HepG2 (cell line): ENCODE measurements around the gene CPNE1. TPM values are rescaled to one million over a fixed set of nuclear protein-coding genes. Genes with fewer than 3 reads are reported as not detected.

Experiments
- ADNP ChIP-seq: sonication (generic); formaldehyde crosslinking; IDR thresholded peaks from 2 replicates; pipeline ENCODE4 v1.4.0; 2020; ENCODE audit warnings: missing genetic modification reagents
- BCL6 ChIP-seq: IDR thresholded peaks from 2 replicates; pipeline ENCODE4 v1.6.1; 2016; ENCODE audit warnings: missing genetic modification reagents, missing compliant biosample characterization
- FOSL2 ChIP-seq: sonication (generic); formaldehyde crosslinking; IDR thresholded peaks from 2 replicates; pipeline ENCODE4 v1.4.0; 2020; ENCODE audit warnings: missing genetic modification reagents
- MAFG ChIP-seq: sonication (generic); formaldehyde crosslinking; IDR thresholded peaks from 2 replicates; pipeline ENCODE4 v1.5.1; 2020; ENCODE audit warnings: mild to moderate bottlenecking, missing genetic modification reagents
- POLR2AphosphoS5 ChIP-seq: IDR thresholded peaks from 2 replicates; pipeline ENCODE4 v1.6.1; 2012; ENCODE audit warnings: low read depth, low read length
- SMAD3 ChIP-seq: sonication (generic); formaldehyde crosslinking; IDR thresholded peaks from 2 replicates; pipeline ENCODE4 v1.4.0; 2020; ENCODE audit warnings: missing genetic modification reagents
- SP1 ChIP-seq, 2 experiments: fragments of 450-650 bp in 1 of 2; sonication (generic) in 1 of 2; formaldehyde crosslinking in 1 of 2; IDR thresholded peaks; 2 replicates each; pipeline versions ENCODE4 v1.4.0 to v1.6.1; 2016 to 2020; ENCODE audit warnings: missing genetic modification reagents in 1 of 2
- ZC3H4 ChIP-seq: sonication (generic); formaldehyde crosslinking; IDR thresholded peaks from 2 replicates; pipeline ENCODE4 v1.4.0; 2020; ENCODE audit warnings: missing genetic modification reagents, borderline replicate concordance
- ZKSCAN5 ChIP-seq: sonication (generic); formaldehyde crosslinking; IDR thresholded peaks from 2 replicates; pipeline ENCODE4 v1.5.1; 2020; ENCODE audit warnings: mild to moderate bottlenecking, missing genetic modification reagents
- ZNF292 ChIP-seq: sonication (generic); formaldehyde crosslinking; IDR thresholded peaks from 2 replicates; pipeline ENCODE4 v1.8.1; 2022; ENCODE audit warnings: mild to moderate bottlenecking, low read depth, missing genetic modification reagents, borderline replicate concordance
- ZNF550 ChIP-seq: sonication (generic); formaldehyde crosslinking; IDR thresholded peaks from 2 replicates; pipeline ENCODE4 v1.4.0; 2020; ENCODE audit warnings: mild to moderate bottlenecking, missing genetic modification reagents, borderline replicate concordance
- ZNF563 ChIP-seq: sonication (generic); formaldehyde crosslinking; IDR thresholded peaks from 2 replicates; pipeline ENCODE4 v1.8.0; 2022; ENCODE audit warnings: mild to moderate bottlenecking, moderate library complexity, missing genetic modification reagents
- ZNF879 ChIP-seq: sonication (generic); formaldehyde crosslinking; IDR thresholded peaks from 2 replicates; pipeline ENCODE4 v1.8.1; 2023; ENCODE audit warnings: missing genetic modification reagents
- ZSCAN12 ChIP-seq: sonication (generic); formaldehyde crosslinking; IDR thresholded peaks from 2 replicates; pipeline ENCODE4 v1.9.0; 2021; ENCODE audit warnings: mild to moderate bottlenecking, missing genetic modification reagents
- polyA plus RNA-seq, 8 experiments: library from polyadenylated mRNA; depleted of rRNA in 3 of 8; stranded (reverse) in 7 of 8; unstranded in 1 of 8; fragments of >200 nt; fragmentation: Illumina TruSeq in 4 of 8; extraction: Trizol in 4 of 8; gene quantifications; 2 replicates each; pipeline versions ENCODE4 v1.2.1 to v1.2.3, GENCODE V29; 2011 to 2016; ENCODE audit warnings: low read depth in 4 of 8, missing spikeins in 1 of 8, mixed read lengths in 1 of 8; ENCODE audit not compliant: insufficient read depth in 1 of 8
- total RNA-seq, 5 experiments: library from RNA; depleted of rRNA; stranded (reverse); fragments of >200 nt; fragmentation: Illumina TruSeq; extraction: Trizol; gene quantifications; 2 replicates each; pipeline ENCODE4 v1.2.3, GENCODE V29; 2016; ENCODE audit warnings: low read depth in 1 of 5
- TF ChIP-seq, protein P1 (sequence below): IDR thresholded peaks from 2 replicates; pipeline ENCODE4 v1.6.1; 2016; ENCODE audit warnings: missing compliant biosample characterization, missing genetic modification reagents, borderline replicate concordance
- TF ChIP-seq, protein P2 (sequence below): sonication (generic); formaldehyde crosslinking; IDR thresholded peaks from 2 replicates; pipeline ENCODE4 v1.4.0; 2020; ENCODE audit warnings: missing genetic modification reagents
- TF ChIP-seq, protein P3 (sequence below): sonication (generic); formaldehyde crosslinking; IDR thresholded peaks from 2 replicates; pipeline ENCODE4 v1.5.0; 2020; ENCODE audit warnings: missing genetic modification reagents

The CPNE1 gene
- total and polyA plus RNA-seq, 2 of the 13 experiments (the other 11 are each of a cell fraction or from before 2014, with no cell fraction given) = 408 to 431 TPM

DNA sequence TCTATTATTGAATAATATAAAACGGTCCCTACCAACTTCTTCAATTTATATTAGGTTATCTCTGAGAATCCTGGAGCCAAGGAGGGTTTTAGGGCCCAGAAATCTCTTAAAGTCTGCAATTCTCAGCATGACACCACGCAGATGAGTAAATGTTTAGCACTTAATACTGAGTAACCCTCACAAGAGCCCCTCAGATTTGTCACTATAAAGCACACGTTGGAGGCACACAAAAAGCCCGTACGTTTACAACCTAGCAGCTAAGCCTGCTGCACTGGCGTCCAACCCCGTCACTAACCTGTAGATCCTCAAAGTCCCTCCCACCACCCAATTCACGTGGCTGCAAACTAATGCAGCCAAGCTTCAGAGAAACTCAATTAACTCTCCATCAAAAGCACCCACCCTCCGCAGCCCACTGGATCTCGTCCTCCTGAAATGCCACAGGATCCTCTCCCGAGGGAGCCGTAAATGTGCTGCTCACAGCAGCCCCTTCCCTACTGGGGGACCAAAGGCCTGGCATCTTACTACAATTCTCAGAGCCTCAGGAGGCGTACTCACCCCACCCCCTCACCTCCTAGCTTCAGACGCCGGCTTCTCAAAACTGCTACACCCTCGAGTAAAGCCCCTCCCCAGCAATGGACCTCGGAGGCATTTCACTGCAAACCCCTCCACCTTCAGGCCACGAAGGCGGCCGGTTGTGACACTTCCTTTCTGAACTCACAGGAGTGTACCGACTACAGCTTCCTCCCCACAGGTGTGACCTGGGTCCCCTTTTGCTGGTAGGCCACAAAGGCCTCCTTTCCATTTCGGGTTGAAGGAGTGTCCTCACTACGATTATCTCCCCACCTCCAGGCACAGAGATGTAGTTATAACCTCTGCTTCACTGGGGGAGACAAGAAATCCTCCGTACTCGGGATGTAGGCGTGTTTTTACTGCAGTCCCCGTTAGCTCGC, 909 bp downstream of the CPNE1 start (continued):
- TF ChIP-seq, protein P1, sequence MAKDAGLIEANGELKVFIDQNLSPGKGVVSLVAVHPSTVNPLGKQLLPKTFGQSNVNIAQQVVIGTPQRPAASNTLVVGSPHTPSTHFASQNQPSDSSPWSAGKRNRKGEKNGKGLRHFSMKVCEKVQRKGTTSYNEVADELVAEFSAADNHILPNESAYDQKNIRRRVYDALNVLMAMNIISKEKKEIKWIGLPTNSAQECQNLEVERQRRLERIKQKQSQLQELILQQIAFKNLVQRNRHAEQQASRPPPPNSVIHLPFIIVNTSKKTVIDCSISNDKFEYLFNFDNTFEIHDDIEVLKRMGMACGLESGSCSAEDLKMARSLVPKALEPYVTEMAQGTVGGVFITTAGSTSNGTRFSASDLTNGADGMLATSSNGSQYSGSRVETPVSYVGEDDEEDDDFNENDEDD (CRISPR knock-in tag) = peak; percentile 10; the same call in 1 of the 2 replicates
- TF ChIP-seq ZC3H4 (CRISPR knock-in tag) (peak; percentile 94), ZKSCAN5 (CRISPR knock-in tag) (0 out of 2 replicates have a peak, but pooled peaks have one; percentile 25), FOSL2 (CRISPR knock-in tag) (peak; percentile 2; the same call in 1 of the 2 replicates), ZNF563 (CRISPR knock-in tag) (no peak), SMAD3 (CRISPR knock-in tag) (0 out of 2 replicates have a peak, but pooled peaks have one; percentile 63), ZNF879 (CRISPR knock-in tag) (peak; percentile 79; the same call in 1 of the 2 replicates), ZSCAN12 (no peak), SP1 (IDR thresholded peaks at IDR 0.05) (no peak), SP1 (CRISPR knock-in tag; IDR thresholded peaks at IDR 0.05) (0 out of 2 replicates have a peak, but pooled peaks have one; percentile 17), BCL6 (CRISPR knock-in tag) (no peak), ZNF550 (CRISPR knock-in tag) (no peak), ADNP (CRISPR knock-in tag) (no peak), POLR2AphosphoS5 (peak; percentile 20; the same call in 1 of the 2 replicates), ZNF292 (CRISPR knock-in tag) (0 out of 2 replicates have a peak, but pooled peaks have one; percentile 6), MAFG (no peak)
- TF ChIP-seq, protein P2, sequence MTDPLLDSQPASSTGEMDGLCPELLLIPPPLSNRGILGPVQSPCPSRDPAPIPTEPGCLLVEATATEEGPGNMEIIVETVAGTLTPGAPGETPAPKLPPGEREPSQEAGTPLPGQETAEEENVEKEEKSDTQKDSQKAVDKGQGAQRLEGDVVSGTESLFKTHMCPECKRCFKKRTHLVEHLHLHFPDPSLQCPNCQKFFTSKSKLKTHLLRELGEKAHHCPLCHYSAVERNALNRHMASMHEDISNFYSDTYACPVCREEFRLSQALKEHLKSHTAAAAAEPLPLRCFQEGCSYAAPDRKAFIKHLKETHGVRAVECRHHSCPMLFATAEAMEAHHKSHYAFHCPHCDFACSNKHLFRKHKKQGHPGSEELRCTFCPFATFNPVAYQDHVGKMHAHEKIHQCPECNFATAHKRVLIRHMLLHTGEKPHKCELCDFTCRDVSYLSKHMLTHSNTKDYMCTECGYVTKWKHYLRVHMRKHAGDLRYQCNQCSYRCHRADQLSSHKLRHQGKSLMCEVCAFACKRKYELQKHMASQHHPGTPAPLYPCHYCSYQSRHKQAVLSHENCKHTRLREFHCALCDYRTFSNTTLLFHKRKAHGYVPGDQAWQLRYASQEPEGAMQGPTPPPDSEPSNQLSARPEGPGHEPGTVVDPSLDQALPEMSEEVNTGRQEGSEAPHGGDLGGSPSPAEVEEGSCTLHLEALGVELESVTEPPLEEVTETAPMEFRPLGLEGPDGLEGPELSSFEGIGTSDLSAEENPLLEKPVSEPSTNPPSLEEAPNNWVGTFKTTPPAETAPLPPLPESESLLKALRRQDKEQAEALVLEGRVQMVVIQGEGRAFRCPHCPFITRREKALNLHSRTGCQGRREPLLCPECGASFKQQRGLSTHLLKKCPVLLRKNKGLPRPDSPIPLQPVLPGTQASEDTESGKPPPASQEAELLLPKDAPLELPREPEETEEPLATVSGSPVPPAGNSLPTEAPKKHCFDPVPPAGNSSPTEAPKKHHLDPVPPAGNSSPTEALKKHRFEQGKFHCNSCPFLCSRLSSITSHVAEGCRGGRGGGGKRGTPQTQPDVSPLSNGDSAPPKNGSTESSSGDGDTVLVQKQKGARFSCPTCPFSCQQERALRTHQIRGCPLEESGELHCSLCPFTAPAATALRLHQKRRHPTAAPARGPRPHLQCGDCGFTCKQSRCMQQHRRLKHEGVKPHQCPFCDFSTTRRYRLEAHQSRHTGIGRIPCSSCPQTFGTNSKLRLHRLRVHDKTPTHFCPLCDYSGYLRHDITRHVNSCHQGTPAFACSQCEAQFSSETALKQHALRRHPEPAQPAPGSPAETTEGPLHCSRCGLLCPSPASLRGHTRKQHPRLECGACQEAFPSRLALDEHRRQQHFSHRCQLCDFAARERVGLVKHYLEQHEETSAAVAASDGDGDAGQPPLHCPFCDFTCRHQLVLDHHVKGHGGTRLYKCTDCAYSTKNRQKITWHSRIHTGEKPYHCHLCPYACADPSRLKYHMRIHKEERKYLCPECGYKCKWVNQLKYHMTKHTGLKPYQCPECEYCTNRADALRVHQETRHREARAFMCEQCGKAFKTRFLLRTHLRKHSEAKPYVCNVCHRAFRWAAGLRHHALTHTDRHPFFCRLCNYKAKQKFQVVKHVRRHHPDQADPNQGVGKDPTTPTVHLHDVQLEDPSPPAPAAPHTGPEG (CRISPR knock-in tag) = no peak
- TF ChIP-seq, protein P3, sequence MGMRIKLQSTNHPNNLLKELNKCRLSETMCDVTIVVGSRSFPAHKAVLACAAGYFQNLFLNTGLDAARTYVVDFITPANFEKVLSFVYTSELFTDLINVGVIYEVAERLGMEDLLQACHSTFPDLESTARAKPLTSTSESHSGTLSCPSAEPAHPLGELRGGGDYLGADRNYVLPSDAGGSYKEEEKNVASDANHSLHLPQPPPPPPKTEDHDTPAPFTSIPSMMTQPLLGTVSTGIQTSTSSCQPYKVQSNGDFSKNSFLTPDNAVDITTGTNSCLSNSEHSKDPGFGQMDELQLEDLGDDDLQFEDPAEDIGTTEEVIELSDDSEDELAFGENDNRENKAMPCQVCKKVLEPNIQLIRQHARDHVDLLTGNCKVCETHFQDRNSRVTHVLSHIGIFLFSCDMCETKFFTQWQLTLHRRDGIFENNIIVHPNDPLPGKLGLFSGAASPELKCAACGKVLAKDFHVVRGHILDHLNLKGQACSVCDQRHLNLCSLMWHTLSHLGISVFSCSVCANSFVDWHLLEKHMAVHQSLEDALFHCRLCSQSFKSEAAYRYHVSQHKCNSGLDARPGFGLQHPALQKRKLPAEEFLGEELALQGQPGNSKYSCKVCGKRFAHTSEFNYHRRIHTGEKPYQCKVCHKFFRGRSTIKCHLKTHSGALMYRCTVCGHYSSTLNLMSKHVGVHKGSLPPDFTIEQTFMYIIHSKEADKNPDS (CRISPR knock-in tag) = 0 out of 2 replicates have a peak, but pooled peaks have one; percentile 50
